ENCODE results near the gene DOCK4. TPM values are rescaled to one million over a fixed set of nuclear protein-coding genes. Genes with fewer than 3 reads are reported as not detected.

DOCK4 gene
- total RNA-seq, 1 experiment from 2014 or later, result 4.9 TPM

GRCh38 chr7:111788286-111789047 is 417.7 kb downstream of the DOCK4 start:
- H3K79me2 ChIP-seq (ENCODE audit: insufficient read depth, low read length), result no peaks in the 10 kb centered on the region
- H2BK5ac ChIP-seq (ENCODE audit: insufficient read length, low read length), result no peak overlapping the region
- H3K27me3 ChIP-seq (ENCODE audit: insufficient read depth, low read length), result no peaks in the 10 kb centered on the region
- no peak overlapping the region for H3K14ac ChIP-seq (ENCODE audit: insufficient read depth, low read length)
- H3K27ac ChIP-seq (ENCODE audit: insufficient read length, low read depth, low read length), result no peak overlapping the region
- no peak overlapping the region for H2AK5ac ChIP-seq (ENCODE audit: insufficient read length, low read length)
- H3K4me2 ChIP-seq (ENCODE audit: insufficient read depth, insufficient read length, low read length), result no peak overlapping the region
- no peak overlapping the region for H3K23ac ChIP-seq (ENCODE audit: insufficient read length, low read depth, low read length)
- peaks cover 2% of the 10 kb centered on the region; the same call in 1 of the 2 replicates for H3K4me1 ChIP-seq (ENCODE audit: insufficient read depth, low read length)
- no peak overlapping the region for H2BK12ac ChIP-seq (ENCODE audit: insufficient read length, low read depth, low read length)
- H3K27ac Mint-ChIP-seq, result no peak overlapping the region
- H3K18ac ChIP-seq (ENCODE audit: insufficient read length, low read depth, low read length), result no peak overlapping the region
- H3K9ac ChIP-seq (ENCODE audit: extremely low read depth, insufficient read length, low read length), result no peak overlapping the region
- no peaks in the 10 kb centered on the region for H4K20me1 ChIP-seq (ENCODE audit: control insufficient read depth, insufficient read depth, insufficient read length)
- WGBS (ENCODE audit: extremely low coverage, insufficient read length, low lambda C conversion rate), result no CpG with 5 or more reads among the region's 9 CpGs
- no peak overlapping the region for H2BK20ac ChIP-seq (ENCODE audit: low read depth, low read length, poor library complexity, severe bottlenecking)
- H4K91ac ChIP-seq (ENCODE audit: insufficient read length, low read depth, low read length), result no peak overlapping the region
- no peak overlapping the region for H2BK120ac ChIP-seq (ENCODE audit: low read depth, low read length, poor library complexity, severe bottlenecking)
- H3K9me3 Mint-ChIP-seq, result no peaks in the 10 kb centered on the region
- no peaks in the 10 kb centered on the region for H3K27me3 Mint-ChIP-seq (ENCODE audit: low read depth)
- TF ChIP-seq, protein P1, sequence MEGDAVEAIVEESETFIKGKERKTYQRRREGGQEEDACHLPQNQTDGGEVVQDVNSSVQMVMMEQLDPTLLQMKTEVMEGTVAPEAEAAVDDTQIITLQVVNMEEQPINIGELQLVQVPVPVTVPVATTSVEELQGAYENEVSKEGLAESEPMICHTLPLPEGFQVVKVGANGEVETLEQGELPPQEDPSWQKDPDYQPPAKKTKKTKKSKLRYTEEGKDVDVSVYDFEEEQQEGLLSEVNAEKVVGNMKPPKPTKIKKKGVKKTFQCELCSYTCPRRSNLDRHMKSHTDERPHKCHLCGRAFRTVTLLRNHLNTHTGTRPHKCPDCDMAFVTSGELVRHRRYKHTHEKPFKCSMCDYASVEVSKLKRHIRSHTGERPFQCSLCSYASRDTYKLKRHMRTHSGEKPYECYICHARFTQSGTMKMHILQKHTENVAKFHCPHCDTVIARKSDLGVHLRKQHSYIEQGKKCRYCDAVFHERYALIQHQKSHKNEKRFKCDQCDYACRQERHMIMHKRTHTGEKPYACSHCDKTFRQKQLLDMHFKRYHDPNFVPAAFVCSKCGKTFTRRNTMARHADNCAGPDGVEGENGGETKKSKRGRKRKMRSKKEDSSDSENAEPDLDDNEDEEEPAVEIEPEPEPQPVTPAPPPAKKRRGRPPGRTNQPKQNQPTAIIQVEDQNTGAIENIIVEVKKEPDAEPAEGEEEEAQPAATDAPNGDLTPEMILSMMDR (conservative IDR thresholded peaks at IDR 0.05), result no peak
- peaks cover 0 to 18% (median 0%) of the 10 kb centered on the region in 3 experiments; a peak in 2 of 7 replicates for H3K36me3 Mint-ChIP-seq (ENCODE audit: insufficient read depth in 1 of 3, low read depth in 3 of 3)
- H4K5ac ChIP-seq (ENCODE audit: insufficient read length, low read depth, low read length), result no peak overlapping the region
- H4K8ac ChIP-seq (replicated peaks; ENCODE audit: insufficient read length, low read depth, low read length), result no peak overlapping the region
- no peak overlapping the region for H2AFZ ChIP-seq (ENCODE audit: low read length)
- DNase-seq, result no peak
- H3K56ac ChIP-seq (ENCODE audit: insufficient read length, low read depth, low read length), result no peak overlapping the region
- no peaks in the 10 kb centered on the region for H3K79me1 ChIP-seq (ENCODE audit: insufficient read depth, low read depth, low read length, poor library complexity, severe bottlenecking)
- peaks cover 21 to 28% of the 10 kb centered on the region in 2 experiments for H3K4me1 Mint-ChIP-seq
- no peak overlapping the region for H3T11ph ChIP-seq (ENCODE audit: low read length)
- H3K4me3 Mint-ChIP-seq, result no peak overlapping the region
- H2BK15ac ChIP-seq (ENCODE audit: low read depth, low read length), result no peak overlapping the region
- H3K23me2 ChIP-seq (ENCODE audit: insufficient read length, low read depth, low read length, poor library complexity, severe bottlenecking), result no peaks in the 10 kb centered on the region
- no peaks in the 10 kb centered on the region for H3K9me3 ChIP-seq (ENCODE audit: control insufficient read depth, low read depth, low read length)
- no peak overlapping the region for H3K4ac ChIP-seq (ENCODE audit: low read depth, low read length)
